HEK293T (cell line): ENCODE data around the gene LAMA5.

Experiments used
- BHLHE40 ChIP-seq: fragments of 450-650 bp; IDR thresholded peaks from 2 replicates; pipeline ENCODE4 v1.6.1; 2016; ENCODE audit warnings: mild to moderate bottlenecking, moderate library complexity, borderline replicate concordance
- CTBP1 ChIP-seq: fragments of 450-650 bp; IDR thresholded peaks from 2 replicates; pipeline ENCODE4 v1.6.1; 2016; ENCODE audit warnings: borderline replicate concordance
- FOXK2 ChIP-seq: fragments of 450-650 bp; IDR thresholded peaks from 2 replicates; pipeline ENCODE4 v1.6.1; 2016; ENCODE audit warnings: mild to moderate bottlenecking
- FOXM1 ChIP-seq: fragments of 450-650 bp; IDR thresholded peaks from 2 replicates; pipeline ENCODE4 v1.6.1; 2017; ENCODE audit warnings: mild to moderate bottlenecking, borderline replicate concordance
- HDGF ChIP-seq: fragments of 450-650 bp; IDR thresholded peaks from 2 replicates; pipeline ENCODE4 v1.6.1; 2017; ENCODE audit warnings: antibody characterized with exemption, borderline replicate concordance
- SP1 ChIP-seq: fragments of 450-650 bp; IDR thresholded peaks from 2 replicates; pipeline ENCODE4 v1.6.1; 2017
- SUZ12 ChIP-seq: fragments of 450-650 bp; IDR thresholded peaks from 2 replicates; pipeline ENCODE4 v1.6.1; 2016; ENCODE audit warnings: mild to moderate bottlenecking
- TARDBP ChIP-seq: fragments of 450-650 bp; IDR thresholded peaks from 2 replicates; pipeline ENCODE4 v1.6.1; 2016

DNA sequence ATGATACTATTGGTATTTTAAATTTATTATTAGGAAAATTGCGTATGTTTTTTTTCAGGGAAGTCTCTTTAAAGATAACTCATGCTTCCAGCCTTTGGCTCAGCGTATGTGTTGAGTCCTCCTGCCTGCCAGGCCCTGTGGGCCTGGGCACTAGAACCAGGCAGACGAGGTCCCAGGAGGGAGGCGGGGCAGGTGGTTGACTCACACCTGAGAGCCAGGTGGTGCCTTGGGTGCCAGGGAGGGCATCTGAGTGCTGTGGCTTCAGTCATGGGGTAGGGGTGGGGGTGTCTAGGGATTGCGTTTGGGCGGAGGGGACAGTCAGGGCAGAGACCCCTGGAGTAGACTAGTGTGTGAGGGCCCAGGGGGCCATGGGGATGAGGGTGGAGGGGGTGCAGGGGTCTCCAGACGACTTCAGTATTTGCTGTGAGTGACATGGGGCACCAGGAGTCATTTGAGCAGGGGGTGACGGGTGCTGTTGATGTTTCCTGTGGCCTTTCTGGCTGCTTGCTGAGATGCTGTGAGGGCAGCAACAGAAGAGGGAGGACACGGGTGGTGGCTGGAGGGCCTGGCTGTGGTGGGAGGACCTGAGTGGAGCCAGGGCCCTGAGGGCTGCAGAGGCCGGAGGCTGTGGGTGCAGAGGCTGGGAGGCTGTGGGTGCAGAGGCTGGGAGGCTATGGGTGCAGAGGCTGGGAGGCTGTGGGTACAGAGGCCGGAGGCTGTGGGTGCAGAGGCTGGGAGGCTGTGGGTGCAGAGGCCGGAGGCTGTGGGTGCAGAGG lies 79.2 kb downstream of the LAMA5 start:
- TF ChIP-seq SUZ12 (no peak), FOXK2 (no peak), CTBP1 (no peak), SP1 (no peak), BHLHE40 (no peak), FOXM1 (no peak), TARDBP (no peak), HDGF (no peak)
